K562 (cell line): ENCODE data around the gene HTR3B. TPM values are rescaled to one million over a fixed set of nuclear protein-coding genes. Genes with fewer than 3 reads are reported as not detected.
A peak's percentile ranks its signal among the peaks of the same experiment; 100 is the strongest.

Source experiments
- ATAC-seq: fragments of 200-7000 bp; cut with Tn5 transposase; 3 replicates; pipeline ENCODE4 v1.9.1; 2020; ENCODE audit warnings: moderate library complexity
- BruUV-seq: library from RNA; stranded (reverse); fragments of 400-500 nt; replicated peaks from 2 replicates; lab custom pipeline; 2021; lab: Mats Ljungman, UMichigan
- CTCF ChIA-PET: fragments of 300-600 bp; formaldehyde crosslinking; extraction: SDS; loops from one replicate; lab custom pipeline; 2021; ENCODE audit warnings: low intra/inter-chr PET ratio; lab: Yijun Ruan, JAX
- POLR2A ChIA-PET: fragments of 300-600, 350-650 bp; sonication (Branson Sonifier 250); formaldehyde crosslinking; extraction: SDS; loops from one replicate; lab custom pipeline; 2021; ENCODE audit warnings: antibody characterized with exemption, inconsistent platforms; lab: Yijun Ruan, JAX
- DNase-seq, 4 experiments: peaks; one replicate each; pipeline versions ENCODE4 v3.0.0 to v3.0.0-alpha.2; 2011 to 2018; ENCODE audit warnings: low spot score in 3 of 4, mixed read lengths in 3 of 4; ENCODE audit errors: extremely low read depth in 1 of 4
- FAIRE-seq: peaks from 2 replicates; lab custom pipeline; 2011; peaks lifted over from hg19 to GRCh38; lab: Jason Lieb, UNC
- H2AFZ ChIP-seq: 2 replicates; pipeline ENCODE4 v1.6.0; 2011; ENCODE audit warnings: low read depth, low read length, control low read depth, inconsistent platforms
- H3K27ac ChIP-seq: fragments of 200-600 bp; 3 replicates; pipeline ENCODE4 v1.8.0; 2011; ENCODE audit warnings: low read depth, mild to moderate bottlenecking, control low read depth, inconsistent platforms, low read length, moderate library complexity, mixed read lengths; ENCODE audit errors: extremely low read depth
- H3K27me3 ChIP-seq, 2 experiments: fragments of 300-600 bp in 1 of 2; 2 replicates in 1 of 2; 3 replicates in 1 of 2; pipeline versions ENCODE4 v1.6.0 to v1.8.0; 2011; ENCODE audit warnings: inconsistent platforms in 2 of 2, low read length in 2 of 2, mild to moderate bottlenecking in 1 of 2, mixed read lengths in 1 of 2, moderate library complexity in 1 of 2; ENCODE audit not compliant: control insufficient read depth in 2 of 2, insufficient read depth in 2 of 2
- H3K36me3 ChIP-seq: fragments of 300-600 bp; 3 replicates; pipeline ENCODE4 v1.8.0; 2011; ENCODE audit warnings: mild to moderate bottlenecking, low read length, inconsistent platforms; ENCODE audit not compliant: control insufficient read depth, insufficient read depth
- H3K4me1 ChIP-seq, 2 experiments: fragments of 200-600 bp in 1 of 2; replicated peaks in 1 of 2; 2 replicates in 1 of 2; 3 replicates in 1 of 2; pipeline versions ENCODE4 v1.5.1 to v1.8.0; 2011; ENCODE audit warnings: inconsistent platforms in 2 of 2, low read length in 2 of 2, mild to moderate bottlenecking in 1 of 2, mixed read lengths in 1 of 2, moderate library complexity in 1 of 2; ENCODE audit not compliant: control insufficient read depth in 2 of 2, insufficient read depth in 2 of 2
- H3K4me2 ChIP-seq: 2 replicates; pipeline ENCODE4 v1.6.1; 2011; ENCODE audit warnings: low read length, control low read depth, inconsistent platforms, mixed read lengths; ENCODE audit not compliant: insufficient read depth
- H3K4me3 ChIP-seq: fragments of 200-600 bp; sonication (generic), shearing (Covaris generic); 2 replicates; pipeline ENCODE4 v1.5.1; 2016; ENCODE audit warnings: control low read depth, inconsistent platforms
- H3K79me2 ChIP-seq: fragments of 200-600 bp; 3 replicates; pipeline ENCODE4 v1.8.0; 2011; ENCODE audit warnings: low read length, inconsistent platforms; ENCODE audit not compliant: control insufficient read depth, insufficient read depth
- H3K9ac ChIP-seq, 2 experiments: 2 replicates each; pipeline versions ENCODE4 v1.6.0 to v1.6.1; 2011; ENCODE audit warnings: low read depth in 2 of 2, low read length in 2 of 2, control low read depth in 1 of 2, inconsistent platforms in 1 of 2, mild to moderate bottlenecking in 1 of 2, mixed read lengths in 1 of 2; ENCODE audit not compliant: insufficient read depth in 1 of 2
- H3K9me1 ChIP-seq: one replicate; pipeline ENCODE4 v1.6.0; 2011; ENCODE audit warnings: inconsistent platforms, mild to moderate bottlenecking, low read length, moderate library complexity; ENCODE audit not compliant: control insufficient read depth, insufficient read depth
- H3K9me3 ChIP-seq: replicated peaks from 2 replicates; pipeline ENCODE4 v1.5.1; 2011; ENCODE audit warnings: low read depth, low read length, inconsistent platforms; ENCODE audit not compliant: control insufficient read depth, insufficient read depth
- H4K20me1 ChIP-seq: replicated peaks from 2 replicates; pipeline ENCODE4 v1.6.1; 2011; ENCODE audit warnings: low read length, inconsistent platforms, mixed read lengths; ENCODE audit not compliant: control insufficient read depth, insufficient read depth
- CREBBP ChIP-seq: IDR thresholded peaks from one replicate; pipeline ENCODE4 v1.6.1; 2012; ENCODE audit warnings: low read depth, mild to moderate bottlenecking, control low read depth, inconsistent platforms, low read length
- HDAC8 ChIP-seq: fragments of 450-650 bp; IDR thresholded peaks from 2 replicates; pipeline ENCODE4 v1.6.1; 2016; ENCODE audit warnings: mild to moderate bottlenecking, missing genetic modification characterization, moderate library complexity, missing compliant biosample characterization
- POLR2AphosphoS5 ChIP-seq: IDR thresholded peaks from 2 replicates; pipeline ENCODE4 v1.6.1; 2011; ENCODE audit warnings: mild to moderate bottlenecking, low read depth, low read length, moderate library complexity; ENCODE audit not compliant: control insufficient read depth, insufficient read depth
- TOE1 ChIP-seq, 2 experiments: fragments of 450-650 bp in 1 of 2; sonication (generic) in 1 of 2; formaldehyde crosslinking in 1 of 2; IDR thresholded peaks; 2 replicates each; pipeline versions ENCODE4 v1.7.1 to v1.8.0; 2016 to 2022; ENCODE audit warnings: borderline replicate concordance in 2 of 2, mild to moderate bottlenecking in 2 of 2, antibody characterized with exemption in 1 of 2, inconsistent platforms in 1 of 2, low read depth in 1 of 2, missing genetic modification reagents in 1 of 2, moderate library complexity in 1 of 2
- ZNF316 ChIP-seq: fragments of 450-650 bp; IDR thresholded peaks from 2 replicates; pipeline ENCODE4 v1.6.1; 2016
- ZNF764 ChIP-seq: fragments of 250-450 bp; sonication (Bioruptor Pico); IDR thresholded peaks from 2 replicates; pipeline ENCODE4 v1.4.0; 2020; ENCODE audit warnings: low read depth, mild to moderate bottlenecking, moderate library complexity
- WGBS: fragments of 100-300 bp; shearing (Covaris generic); methylation state at CpG from one replicate; pipeline ENCODE4 v1.1.6; 2016; ENCODE audit warnings: low coverage, mixed read lengths; ENCODE audit not compliant: insufficient coverage; ENCODE audit errors: missing lambda C conversion rate; 5-methylcytosine and 5-hydroxymethylcytosine counted together
- in situ Hi-C: fragments of 300-500 bp; cut with MboI; formaldehyde crosslinking; loops from 4 replicates; pipeline ENCODE4 v1.15.0; 2018; ENCODE audit warnings: inconsistent platforms, mixed read lengths
- intact Hi-C: fragments of 100-400 bp; cut with micrococcal nuclease; formaldehyde crosslinking; loops from 2 replicates; pipeline ENCODE4 v1.14.2; 2022
- polyA plus RNA-seq, 8 experiments: library from polyadenylated mRNA; depleted of rRNA in 4 of 8; stranded (reverse) in 5 of 8; unstranded in 3 of 8; fragments of >200 nt; fragmentation: Nextera tagmentation in 2 of 8; fragmentation: Illumina TruSeq in 1 of 8; extraction: Ambion mirVana in 2 of 8; extraction: Trizol in 1 of 8; gene quantifications; 2 replicates each; pipeline versions ENCODE4 v1.2.1 to v1.2.3, GENCODE V29; 2011 to 2014; ENCODE audit warnings: inconsistent platforms in 1 of 8, missing spikeins in 1 of 8
- total RNA-seq, 7 experiments: library from RNA; depleted of rRNA in 6 of 7; stranded (reverse); fragments of >200 nt in 6 of 7; fragmentation: Illumina TruSeq in 2 of 7; extraction: Trizol in 2 of 7; gene quantifications; 2 replicates each; pipeline versions ENCODE4 v1.2.1 to v1.2.3, GENCODE V29; 2011 to 2021; ENCODE audit warnings: low replicate concordance in 1 of 7

The HTR3B gene
- total and polyA plus RNA-seq, 9 of the 15 experiments (the other 6 are each of a cell fraction or from before 2014, with no cell fraction given): not detected

DNA sequence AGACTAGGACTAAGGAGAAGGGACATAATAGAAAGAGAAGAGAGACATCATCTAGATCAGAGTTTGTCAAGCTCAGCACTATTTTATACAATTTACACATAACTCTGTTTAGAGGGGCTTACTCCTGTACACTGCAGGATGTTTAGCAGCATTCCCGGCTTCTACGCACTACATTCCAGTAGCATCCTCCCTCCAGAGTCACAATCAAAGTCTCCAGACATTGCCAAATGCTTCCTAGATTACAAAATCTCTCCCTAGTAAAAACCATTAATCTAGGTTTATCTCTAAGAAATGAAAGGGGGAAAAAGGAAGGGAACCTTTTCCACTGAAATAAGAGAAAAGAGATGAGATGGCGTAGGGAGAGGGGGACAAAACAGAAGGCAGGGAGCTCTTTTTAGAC lies 33.3 kb upstream of the HTR3B start:
- no peak for DNase-seq
- in situ Hi-C loops: no loop called here
- peaks cover 9% of the 10 kb centered on the region; the same call in 2 of the 3 replicates for H3K36me3 ChIP-seq
- H3K9me3 ChIP-seq: no peaks in the 10 kb centered on the region
- no peaks in the 10 kb centered on the region for H3K27me3 ChIP-seq
- H3K4me2 ChIP-seq: no peak overlapping the region
- no peak overlapping the region for H3K4me3 ChIP-seq
- BruUV-seq: no TSS peak
- no peak overlapping the region for H3K9ac ChIP-seq
- TF ChIP-seq ZNF316: peak; percentile 50; the same call in 1 of the 2 replicates
- TF ChIP-seq CREBBP: no peak
- TF ChIP-seq ZNF764 (CRISPR knock-in tag): no peak
- TF ChIP-seq TOE1 (IDR thresholded peaks at IDR 0.05; ENCODE audit: borderline replicate concordance): no peak
- no peak for TF ChIP-seq TOE1 (CRISPR knock-in tag; IDR thresholded peaks at IDR 0.05; ENCODE audit: borderline replicate concordance, low read depth)
- no peak for TF ChIP-seq POLR2AphosphoS5
- no peak for TF ChIP-seq HDAC8 (tag)
- no peak overlapping the region for H2AFZ ChIP-seq
- ChIA-PET CTCF (no interaction called here), POLR2A (interaction anchor here (1.0 to 1.4 kb wide), 2 partner anchors 12 to 13 kb away, joined by 3 read pairs; no protein-coding TSS in a partner anchor)
- 83% methylated on average over 3 of the region's 3 CpGs for WGBS
- H4K20me1 ChIP-seq: peaks cover 4% of the 10 kb centered on the region; the same call in 1 of the 2 replicates
- H3K79me2 ChIP-seq: peaks cover 16% of the 10 kb centered on the region
- H3K27ac ChIP-seq: no peak overlapping the region
- H3K4me1 ChIP-seq: peaks cover 6 to 12% of the 10 kb centered on the region in 2 experiments; a peak in 3 of 5 replicates
- intact Hi-C loops: no loop called here
- no peaks in the 10 kb centered on the region for H3K9me1 ChIP-seq
- ATAC-seq: no peak
- no peak for FAIRE-seq
